ENCODE results near the gene OR51M1.

DNA sequence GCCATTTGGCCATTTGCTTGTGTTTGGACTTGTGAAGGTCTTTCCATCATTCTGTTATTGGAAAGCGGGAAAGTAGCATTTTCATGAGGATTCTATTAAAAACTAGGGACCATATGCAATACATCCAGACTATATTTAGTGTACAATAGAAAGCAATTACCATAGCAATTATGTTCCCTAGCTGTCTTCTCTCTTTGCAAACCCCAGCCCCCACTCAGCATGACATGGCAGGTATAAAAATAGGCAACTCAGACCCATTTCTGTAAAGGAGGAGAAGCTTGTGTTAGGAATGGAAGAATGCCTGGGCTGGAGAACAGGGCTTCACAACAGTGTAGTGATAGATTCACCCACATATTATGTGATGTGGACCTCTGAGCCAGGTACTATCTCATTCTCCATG is 19.9 kb upstream of the OR51M1 start:
- TF ChIP-seq, protein P1, sequence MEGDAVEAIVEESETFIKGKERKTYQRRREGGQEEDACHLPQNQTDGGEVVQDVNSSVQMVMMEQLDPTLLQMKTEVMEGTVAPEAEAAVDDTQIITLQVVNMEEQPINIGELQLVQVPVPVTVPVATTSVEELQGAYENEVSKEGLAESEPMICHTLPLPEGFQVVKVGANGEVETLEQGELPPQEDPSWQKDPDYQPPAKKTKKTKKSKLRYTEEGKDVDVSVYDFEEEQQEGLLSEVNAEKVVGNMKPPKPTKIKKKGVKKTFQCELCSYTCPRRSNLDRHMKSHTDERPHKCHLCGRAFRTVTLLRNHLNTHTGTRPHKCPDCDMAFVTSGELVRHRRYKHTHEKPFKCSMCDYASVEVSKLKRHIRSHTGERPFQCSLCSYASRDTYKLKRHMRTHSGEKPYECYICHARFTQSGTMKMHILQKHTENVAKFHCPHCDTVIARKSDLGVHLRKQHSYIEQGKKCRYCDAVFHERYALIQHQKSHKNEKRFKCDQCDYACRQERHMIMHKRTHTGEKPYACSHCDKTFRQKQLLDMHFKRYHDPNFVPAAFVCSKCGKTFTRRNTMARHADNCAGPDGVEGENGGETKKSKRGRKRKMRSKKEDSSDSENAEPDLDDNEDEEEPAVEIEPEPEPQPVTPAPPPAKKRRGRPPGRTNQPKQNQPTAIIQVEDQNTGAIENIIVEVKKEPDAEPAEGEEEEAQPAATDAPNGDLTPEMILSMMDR (IDR thresholded peaks at IDR 0.05) = no peak
- no peak for TF ChIP-seq POLR2A (IDR thresholded peaks at IDR 0.05)

Data from esophagus squamous epithelium (tissue), 4 donors.